Measurements from ENCODE around the gene MAJIN. TPM values are rescaled to one million over a fixed set of nuclear protein-coding genes. Genes with fewer than 3 reads are reported as not detected.

Gene MAJIN
- total and polyA plus RNA-seq, 9 of the 15 experiments (the other 6 are each of a cell fraction or from before 2014, with no cell fraction given) = 0.17 to 0.83 (median 0.24) TPM; not detected in 2

- TF ChIP-seq EGR1 (conservative IDR thresholded peaks at IDR 0.05) (peak; percentile 89), HES1 (IDR thresholded peaks at IDR 0.05; ENCODE audit: low read depth) (no peak), RNF2 (IDR thresholded peaks at IDR 0.05) (peak; percentile 19; the same call in 1 of the 2 replicates), POLR2AphosphoS5 (IDR thresholded peaks at IDR 0.05; ENCODE audit: control insufficient read depth, insufficient read depth, low read depth, low read length) (peak; percentile 74), ZNF589 (CRISPR knock-in tag; IDR thresholded peaks at IDR 0.05; ENCODE audit: low read depth) (no peak), ZBTB33 (CRISPR knock-in tag; IDR thresholded peaks at IDR 0.05) (0 out of 2 replicates have a peak, but pooled peaks have one; percentile 38), FOXM1 (IDR thresholded peaks at IDR 0.05; ENCODE audit: low read depth) (peak; percentile 79), FOXM1 (CRISPR knock-in tag; IDR thresholded peaks at IDR 0.05; ENCODE audit: low read depth) (no peak), L3MBTL2 (IDR thresholded peaks at IDR 0.05) (peak; percentile 23; the same call in 1 of the 2 replicates), PHF8 (IDR thresholded peaks at IDR 0.05; ENCODE audit: borderline replicate concordance, low read length) (peak; percentile 90), POLR2B (IDR thresholded peaks at IDR 0.05; ENCODE audit: low read depth, partially characterized antibody) (peak; percentile 82), MYC (IDR thresholded peaks at IDR 0.05; ENCODE audit: low read depth, low read length) (peak; percentile 36; the same call in 1 of the 2 replicates), MYC (CRISPR knock-in tag; IDR thresholded peaks at IDR 0.05; ENCODE audit: borderline replicate concordance, low read depth) (no peak), ZBTB7A (IDR thresholded peaks at IDR 0.05; ENCODE audit: borderline replicate concordance, control insufficient read depth, low read depth, low read length) (peak; percentile 88), SMAD4 (CRISPR knock-in tag; conservative IDR thresholded peaks at IDR 0.05) (peak; percentile 9; the same call in 1 of the 2 replicates), TBP (optimal IDR thresholded peaks at IDR 0.05; ENCODE audit: low read depth, low read length) (peak; percentile 73), ZNF766 (CRISPR knock-in tag; conservative IDR thresholded peaks at IDR 0.05) (no peak), FOXK1 (CRISPR knock-in tag; IDR thresholded peaks at IDR 0.05; ENCODE audit: borderline replicate concordance) (peak; percentile 75; the same call in 1 of the 2 replicates), HNRNPLL (IDR thresholded peaks at IDR 0.05; ENCODE audit: low read depth, low read length, poor library complexity, severe bottlenecking) (peak; percentile 93), ZNF184 (CRISPR knock-in tag; IDR thresholded peaks at IDR 0.05) (no peak), SMC3 (conservative IDR thresholded peaks at IDR 0.05; ENCODE audit: insufficient read depth, low read depth, low read length) (no peak)
- TF ChIP-seq, protein P1, sequence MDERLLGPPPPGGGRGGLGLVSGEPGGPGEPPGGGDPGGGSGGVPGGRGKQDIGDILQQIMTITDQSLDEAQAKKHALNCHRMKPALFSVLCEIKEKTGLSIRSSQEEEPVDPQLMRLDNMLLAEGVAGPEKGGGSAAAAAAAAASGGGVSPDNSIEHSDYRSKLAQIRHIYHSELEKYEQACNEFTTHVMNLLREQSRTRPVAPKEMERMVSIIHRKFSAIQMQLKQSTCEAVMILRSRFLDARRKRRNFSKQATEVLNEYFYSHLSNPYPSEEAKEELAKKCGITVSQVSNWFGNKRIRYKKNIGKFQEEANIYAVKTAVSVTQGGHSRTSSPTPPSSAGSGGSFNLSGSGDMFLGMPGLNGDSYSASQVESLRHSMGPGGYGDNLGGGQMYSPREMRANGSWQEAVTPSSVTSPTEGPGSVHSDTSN (CRISPR knock-in tag; IDR thresholded peaks at IDR 0.05; ENCODE audit: low read depth) = no peak
- TF ChIP-seq, protein P1 (tag; conservative IDR thresholded peaks at IDR 0.05; ENCODE audit: low read depth) = peak; percentile 77
These were observed 54.9 kb downstream of the MAJIN start, which contains the start of gene ATG2A (continued) for GRCh38 chr11:64916775-64917662.

Measured in K562 (cell line).